Testis (tissue), 3 donors: ENCODE data around the gene MYH9. TPM values are rescaled to one million over a fixed set of nuclear protein-coding genes. Genes with fewer than 3 reads are reported as not detected.

Experiments used
- DNase-seq: peaks from one replicate; pipeline ENCODE4 v3.0.0-alpha.2; 2019
- H3K27ac ChIP-seq, 2 donors: fragments of 200-600 bp; sonication (generic); one replicate each; pipeline ENCODE4 v1.5.1; 2019
- H3K27me3 ChIP-seq: fragments of 200-600 bp; sonication (generic); one replicate; pipeline ENCODE4 v1.5.1; 2019
- H3K36me3 ChIP-seq: fragments of 200-600 bp; sonication (generic); one replicate; pipeline ENCODE4 v1.5.1; 2017; ENCODE audit warnings: low read depth; ENCODE audit errors: missing control alignments
- H3K4me1 ChIP-seq: fragments of 200-600 bp; sonication (generic); one replicate; pipeline ENCODE4 v1.5.1; 2019
- H3K4me3 ChIP-seq, 2 donors: fragments of 200-600 bp; sonication (generic); one replicate each; pipeline ENCODE4 v1.5.1; 2017 to 2019
- H3K9me3 ChIP-seq: fragments of 200-600 bp; sonication (generic); one replicate; pipeline ENCODE4 v1.5.1; 2017
- POLR2A ChIP-seq: fragments of 450-650 bp; IDR thresholded peaks from one replicate; pipeline ENCODE4 v1.6.1; 2017; ENCODE audit warnings: antibody characterized with exemption, mild to moderate bottlenecking, moderate library complexity
- WGBS, 2 donors: methylation state at CpG; one replicate each; pipeline ENCODE4 v1.1.5; 2018; 5-methylcytosine and 5-hydroxymethylcytosine counted together
- intact Hi-C: fragments of 100-400 bp; cut with DNase I; formaldehyde crosslinking; loops from one replicate; pipeline ENCODE4 v1.15.1; 2023; ENCODE audit warnings: low total_unique reads
- polyA plus RNA-seq: library from polyadenylated mRNA; stranded (reverse); fragments of 350-450 nt; fragmentation: Illumina TruSeq; extraction: RNeasy Lipid Tissue Mini Kit (QIAGEN cat#74804); gene quantifications from one replicate; pipeline ENCODE4 v1.2.3, GENCODE V29; 2014; ENCODE audit warnings: low read depth, low replicate concordance; ENCODE audit not compliant: insufficient read depth
- total RNA-seq, 2 donors: library from RNA; depleted of rRNA; stranded (reverse); fragments of >200 nt; gene quantifications; one replicate each; pipeline ENCODE4 v1.2.3, GENCODE V29; 2016
- TF ChIP-seq, protein P1 (sequence below), 3 experiments: fragments of 450-650 bp in 2 of 3; fragments of 200-600 bp in 1 of 3; sonication (generic) in 1 of 3; IDR thresholded peaks; one replicate each; pipeline ENCODE4 v1.5.1; 2016 to 2019; ENCODE audit warnings: antibody characterized with exemption in 3 of 3, mild to moderate bottlenecking in 2 of 3, moderate library complexity in 1 of 3

MYH9 gene
- total and polyA plus RNA-seq, 3 donors from 2014 or later = 129 to 146 (median 141) TPM

DNA sequence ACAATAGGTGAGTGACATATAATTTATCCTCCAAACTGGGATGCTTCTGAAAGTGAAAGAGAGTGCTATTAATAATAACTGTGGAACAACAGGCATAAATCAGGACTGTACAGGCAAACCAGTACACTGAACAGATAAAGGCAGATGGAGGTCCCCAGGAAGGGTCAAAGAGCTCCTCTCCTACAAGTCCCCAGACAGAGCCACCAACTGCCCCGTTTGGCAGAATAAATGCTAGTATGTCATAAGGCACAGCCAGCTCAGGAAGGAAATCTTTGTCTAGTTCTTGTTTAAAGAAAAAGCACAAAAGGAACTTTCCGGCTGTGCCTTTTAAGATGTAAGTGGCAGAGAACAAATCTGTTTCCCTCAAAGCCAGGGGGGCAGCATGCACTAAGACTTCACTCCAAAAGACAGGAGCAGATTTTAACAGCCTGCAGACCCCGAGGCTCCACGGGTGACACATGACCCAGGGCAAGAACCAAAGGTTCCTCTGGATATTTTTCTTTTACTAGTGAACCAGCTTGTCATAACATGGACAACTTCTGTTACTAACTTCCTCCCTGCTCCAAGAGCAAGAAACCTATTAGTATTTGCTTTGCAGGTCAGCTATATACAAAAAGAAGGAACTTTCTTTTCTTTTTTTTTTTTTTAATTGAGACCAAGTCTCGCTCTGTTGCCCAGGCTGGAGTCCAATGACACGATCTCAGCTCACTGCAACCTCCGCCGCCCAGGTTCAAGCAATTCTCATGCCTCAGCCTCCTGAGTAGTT, 50.2 kb downstream of the MYH9 start:
- Histone ChIP-seq H3K36me3 (no peaks in the 10 kb centered on the region), H3K4me3 (no peak overlapping the region), H3K27ac (peak overlapping the region in 1 of 2 donors; percentile 3), H3K27me3 (no peaks in the 10 kb centered on the region), H3K9me3 (no peaks in the 10 kb centered on the region), H3K4me1 (peaks cover 37% of the 10 kb centered on the region)
- WGBS, 2 donors = 56 to 65% methylated on average over 8 of the region's 8 CpGs
- intact Hi-C loops = no loop called here
- TF ChIP-seq POLR2A = no peak
- TF ChIP-seq, protein P1, sequence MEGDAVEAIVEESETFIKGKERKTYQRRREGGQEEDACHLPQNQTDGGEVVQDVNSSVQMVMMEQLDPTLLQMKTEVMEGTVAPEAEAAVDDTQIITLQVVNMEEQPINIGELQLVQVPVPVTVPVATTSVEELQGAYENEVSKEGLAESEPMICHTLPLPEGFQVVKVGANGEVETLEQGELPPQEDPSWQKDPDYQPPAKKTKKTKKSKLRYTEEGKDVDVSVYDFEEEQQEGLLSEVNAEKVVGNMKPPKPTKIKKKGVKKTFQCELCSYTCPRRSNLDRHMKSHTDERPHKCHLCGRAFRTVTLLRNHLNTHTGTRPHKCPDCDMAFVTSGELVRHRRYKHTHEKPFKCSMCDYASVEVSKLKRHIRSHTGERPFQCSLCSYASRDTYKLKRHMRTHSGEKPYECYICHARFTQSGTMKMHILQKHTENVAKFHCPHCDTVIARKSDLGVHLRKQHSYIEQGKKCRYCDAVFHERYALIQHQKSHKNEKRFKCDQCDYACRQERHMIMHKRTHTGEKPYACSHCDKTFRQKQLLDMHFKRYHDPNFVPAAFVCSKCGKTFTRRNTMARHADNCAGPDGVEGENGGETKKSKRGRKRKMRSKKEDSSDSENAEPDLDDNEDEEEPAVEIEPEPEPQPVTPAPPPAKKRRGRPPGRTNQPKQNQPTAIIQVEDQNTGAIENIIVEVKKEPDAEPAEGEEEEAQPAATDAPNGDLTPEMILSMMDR (IDR thresholded peaks at IDR 0.05) = no peak
- no peak for DNase-seq

DNA sequence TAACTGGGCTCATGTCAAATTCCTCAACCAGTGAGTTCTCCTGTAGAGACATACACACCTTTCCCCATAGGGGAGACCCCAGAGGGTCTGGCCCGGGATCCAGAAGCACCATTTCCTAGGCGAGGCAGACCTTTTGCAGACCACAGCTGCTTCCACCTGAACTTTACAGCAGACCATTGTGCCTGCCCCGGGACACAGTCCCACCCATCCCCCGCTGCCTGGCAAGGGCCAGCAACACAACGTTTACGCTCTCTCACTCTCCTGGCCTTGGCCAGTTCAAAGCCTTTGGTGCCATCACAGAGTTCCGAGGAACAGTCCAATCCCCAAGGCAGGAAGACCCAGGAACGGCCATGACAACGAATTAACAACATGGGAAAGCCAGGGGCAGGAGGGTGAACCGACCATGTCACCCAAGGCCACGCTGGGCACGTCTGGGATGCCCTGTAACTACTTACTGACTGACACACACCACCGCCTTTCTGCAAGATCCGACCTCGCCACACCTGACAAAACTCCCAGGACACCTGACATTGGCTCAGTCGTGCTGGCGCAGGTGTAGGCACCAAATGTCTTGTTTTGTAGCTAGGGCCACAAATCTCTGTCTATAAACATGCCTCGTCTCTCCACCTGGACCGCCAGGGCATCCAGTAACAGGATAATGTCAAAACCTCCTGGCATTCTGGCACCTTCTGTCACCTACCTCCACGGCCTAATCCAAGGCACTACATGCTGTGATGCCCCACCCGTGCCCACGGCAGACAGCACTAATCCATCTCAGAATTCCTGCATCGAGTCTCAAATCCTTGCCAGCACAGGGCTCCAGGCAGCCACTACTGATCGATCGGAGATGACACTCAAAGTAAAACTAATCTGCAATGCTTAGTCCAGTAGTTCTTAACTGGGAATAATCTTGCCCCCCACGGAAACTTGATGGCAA, 51.3 kb downstream of the MYH9 start:
- no peaks in the 10 kb centered on the region for H3K36me3 ChIP-seq
- DNase-seq = no peak
- H3K4me1 ChIP-seq = peaks cover 48% of the 10 kb centered on the region
- H3K4me3 ChIP-seq = no peak overlapping the region
- intact Hi-C loops = no loop called here
- no peak for TF ChIP-seq POLR2A
- TF ChIP-seq, protein P1 (IDR thresholded peaks at IDR 0.05) = no peak
- 75 to 78% methylated on average over 22 to 26 of the region's 26 CpGs for WGBS, 2 donors
- peak overlapping the region; percentile 0 to 3 for H3K27ac ChIP-seq
- H3K27me3 ChIP-seq = no peaks in the 10 kb centered on the region
- H3K9me3 ChIP-seq = no peaks in the 10 kb centered on the region

DNA sequence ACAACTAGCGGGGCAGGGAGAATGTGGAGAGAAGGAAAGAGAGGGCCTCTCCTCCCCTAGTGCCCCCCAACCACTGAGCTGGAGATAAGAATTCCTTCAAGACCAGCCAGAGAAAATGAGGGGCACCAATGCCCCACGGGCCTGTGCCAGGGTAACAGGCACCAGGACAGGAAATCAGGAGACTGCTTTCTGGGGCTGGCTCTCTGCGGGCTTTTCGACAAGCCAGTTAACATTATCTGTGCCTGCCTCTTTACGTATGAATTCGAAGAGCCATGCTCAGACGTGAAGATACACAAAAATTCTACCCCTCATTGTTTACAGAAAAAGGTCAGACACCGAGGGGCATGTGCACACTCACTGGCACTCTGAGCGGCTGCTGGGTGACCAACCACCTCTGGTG, 52.1 kb downstream of the MYH9 start:
- intact Hi-C loops = no loop called here
- peaks cover 57% of the 10 kb centered on the region for H3K4me1 ChIP-seq
- TF ChIP-seq, protein P1 (IDR thresholded peaks at IDR 0.05) = no peak
- TF ChIP-seq POLR2A = no peak
- no peaks in the 10 kb centered on the region for H3K27me3 ChIP-seq
- DNase-seq = no peak
- H3K4me3 ChIP-seq = no peak overlapping the region
- peak overlapping the region; percentile 3 to 42 for H3K27ac ChIP-seq
- no peaks in the 10 kb centered on the region for H3K9me3 ChIP-seq
- 56% methylated on average over 9 of the region's 9 CpGs for WGBS, 2 donors
- no peaks in the 10 kb centered on the region for H3K36me3 ChIP-seq

DNA sequence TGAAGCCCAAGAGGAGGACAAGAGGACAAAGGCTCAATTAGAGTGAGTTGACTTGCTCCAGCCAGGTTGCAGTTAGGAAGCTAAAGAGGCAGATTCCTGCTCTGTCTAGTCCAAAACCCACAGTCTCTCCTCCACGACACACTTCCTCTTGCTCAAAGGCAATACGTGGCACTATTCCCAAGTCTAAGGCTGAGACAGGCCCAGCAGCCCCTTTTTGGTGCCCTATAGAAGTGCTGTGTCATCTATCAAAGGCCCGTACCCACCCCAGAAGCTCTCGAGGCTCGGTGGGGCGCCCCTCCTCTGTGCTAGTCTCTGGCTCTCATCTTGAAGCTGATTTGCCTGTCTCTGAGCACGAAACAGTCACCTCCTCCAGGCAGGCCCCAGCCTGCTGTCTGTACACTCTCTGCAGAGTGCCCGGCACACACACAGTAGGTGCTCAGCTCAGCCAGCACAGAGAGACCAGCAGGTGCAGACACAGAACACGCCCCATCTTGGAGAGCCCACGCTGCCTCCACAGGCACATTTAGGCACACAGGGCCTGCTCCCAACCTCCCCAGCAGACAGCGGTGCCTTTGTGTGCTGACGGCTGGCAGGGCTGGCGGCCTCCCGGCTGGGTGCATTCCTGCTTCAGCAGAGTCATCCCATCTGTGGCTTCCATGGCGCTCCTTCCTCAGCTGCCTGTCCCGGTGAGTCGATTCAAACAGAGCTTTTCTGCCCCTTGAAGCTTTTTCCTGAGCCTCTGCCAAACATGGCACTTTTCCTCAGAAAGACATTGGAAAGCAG, 52.8 kb downstream of the MYH9 start:
- H3K27ac ChIP-seq = peak overlapping the region; percentile 3 to 42
- TF ChIP-seq POLR2A = no peak
- TF ChIP-seq, protein P1 (IDR thresholded peaks at IDR 0.05) = no peak
- H3K4me1 ChIP-seq = peaks cover 63% of the 10 kb centered on the region
- intact Hi-C loops = no loop called here
- no peak for DNase-seq
- H3K4me3 ChIP-seq = no peak overlapping the region
- no peaks in the 10 kb centered on the region for H3K27me3 ChIP-seq
- 64 to 65% methylated on average over 15 to 17 of the region's 17 CpGs for WGBS, 2 donors
- no peaks in the 10 kb centered on the region for H3K9me3 ChIP-seq
- H3K36me3 ChIP-seq = no peaks in the 10 kb centered on the region
